Fibroblast of skin of abdomen (primary cell): ENCODE measurements around the gene C12orf57.

Experiments
- DNase-seq: peaks from one replicate; pipeline ENCODE4 v3.0.0-alpha.2; 2013

C12orf57 gene

GRCh38 chr12:6965026-6965661, 21.3 kb downstream of the C12orf57 start:
- peak; percentile 79 for DNase-seq

- DNase-seq: no peak
These were observed 21.9 kb downstream of the C12orf57 start for GRCh38 chr12:6965714-6966113.

GRCh38 chr12:6966351-6966750, 22.5 kb downstream of the C12orf57 start:
- DNase-seq: no peak

- no peak for DNase-seq
These were observed 23.9 kb downstream of the C12orf57 start for GRCh38 chr12:6967651-6968100.

- no peak for DNase-seq
These were observed 24.6 kb downstream of the C12orf57 start for GRCh38 chr12:6968426-6968825.

GRCh38 chr12:6970096-6970527, 26.3 kb downstream of the C12orf57 start:
- no peak for DNase-seq

- DNase-seq: no peak
These were observed 30.4 kb downstream of the C12orf57 start for GRCh38 chr12:6974180-6974579.

- DNase-seq: no peak
These were observed 31.6 kb downstream of the C12orf57 start for GRCh38 chr12:6975297-6976032.

- no peak for DNase-seq
These were observed 33.8 kb downstream of the C12orf57 start for GRCh38 chr12:6977653-6978052.

- DNase-seq: no peak
These were observed 34.4 kb downstream of the C12orf57 start for GRCh38 chr12:6978188-6978587.

- no peak for DNase-seq
These were observed 34.8 kb downstream of the C12orf57 start for GRCh38 chr12:6978611-6979011.

GRCh38 chr12:6979021-6979420, 35.2 kb downstream of the C12orf57 start:
- DNase-seq: no peak

GRCh38 chr12:6979453-6979852, 35.6 kb downstream of the C12orf57 start:
- no peak for DNase-seq

- no peak for DNase-seq
These were observed 36.3 kb downstream of the C12orf57 start for GRCh38 chr12:6980075-6980474.

- no peak for DNase-seq
These were observed 36.9 kb downstream of the C12orf57 start for GRCh38 chr12:6980740-6981139.

- no peak for DNase-seq
These were observed 37.6 kb downstream of the C12orf57 start for GRCh38 chr12:6981152-6982052.

GRCh38 chr12:6982532-6982931, 38.7 kb downstream of the C12orf57 start:
- no peak for DNase-seq

- no peak for DNase-seq
These were observed 44.2 kb downstream of the C12orf57 start for GRCh38 chr12:6987956-6988553.
